Aorta (tissue), 5 donors: ENCODE data around the gene CTBP1. TPM values are rescaled to one million over a fixed set of nuclear protein-coding genes. Genes with fewer than 3 reads are reported as not detected.

ENCODE experiments used
- ATAC-seq: fragments of 200-7000 bp; cut with Tn5 transposase; one replicate; pipeline ENCODE4 v1.9.1; 2022; ENCODE audit warnings: moderate library complexity; ENCODE audit not compliant: low FRiP score
- DNase-seq, 2 donors: peaks; one replicate each; pipeline ENCODE4 v3.0.0-alpha.2; 2020
- H3K27ac ChIP-seq, 2 donors: one replicate each; pipeline ENCODE4 v1.5.1; 2013; ENCODE audit warnings: low read length in 2 of 2, mild to moderate bottlenecking in 2 of 2, moderate library complexity in 2 of 2, control low read depth in 1 of 2, inconsistent platforms in 1 of 2, low read depth in 1 of 2
- H3K27me3 ChIP-seq, 2 donors: one replicate each; pipeline ENCODE4 v1.6.1; 2013; ENCODE audit warnings: control low read depth in 1 of 2, low read length in 1 of 2, mild to moderate bottlenecking in 1 of 2, moderate library complexity in 1 of 2; ENCODE audit not compliant: insufficient read depth in 2 of 2, control insufficient read depth in 1 of 2
- H3K36me3 ChIP-seq, 2 donors: one replicate each; pipeline ENCODE4 v1.6.1; 2013; ENCODE audit warnings: control low read depth in 1 of 2, low read length in 1 of 2, mild to moderate bottlenecking in 1 of 2; ENCODE audit not compliant: insufficient read depth in 2 of 2, control insufficient read depth in 1 of 2
- H3K4me1 ChIP-seq, 2 donors: one replicate each; pipeline ENCODE4 v1.6.1; 2013; ENCODE audit warnings: low read length in 2 of 2, control low read depth in 1 of 2, mild to moderate bottlenecking in 1 of 2, moderate library complexity in 1 of 2; ENCODE audit not compliant: insufficient read depth in 2 of 2, control insufficient read depth in 1 of 2
- H3K4me3 ChIP-seq, 2 donors: one replicate each; pipeline ENCODE4 v1.5.1; 2013; ENCODE audit warnings: low read length in 2 of 2, control low read depth in 1 of 2, mild to moderate bottlenecking in 1 of 2
- H3K9me3 ChIP-seq: one replicate; pipeline ENCODE4 v1.6.1; 2013; ENCODE audit warnings: mild to moderate bottlenecking, low read length; ENCODE audit not compliant: control insufficient read depth
- WGBS, 2 donors: extraction: QIAGEN DNeasy Blood & Tissue Kit; methylation state at CpG; one replicate each; pipeline ENCODE4 v1.1.7; 2013; 5-methylcytosine and 5-hydroxymethylcytosine counted together
- intact Hi-C, 2 donors: fragments of 100-400 bp; cut with DNase I; formaldehyde crosslinking; loops; one replicate each; pipeline versions ENCODE4 v1.14.2 to v1.15.0; 2022
- polyA plus RNA-seq, 2 donors: library from polyadenylated mRNA; stranded (reverse); fragments of 200-250 nt; gene quantifications; one replicate each; pipeline ENCODE4 v1.2.3, GENCODE V29; 2013
- total RNA-seq, 2 donors: library from RNA; stranded (reverse); fragmentation: NEBNext Ultra II Directional; extraction: Animal tissue kit (Norgen Biotek cat#: 25700); gene quantifications; one replicate each; pipeline ENCODE4 v1.2.1, GENCODE V29; 2021
- donor health status: healthy with polysubstance abuse.
- donor health status: Bipolar disorder and iron deficiency.
- donor health status: DM: no; HTN: no; CAD: no.
- donor health status: DM: no; HTN: no; CAD: no.
- donor health status: DM: yes; HTN: yes; CAD: no.

CTBP1 gene
- total and polyA plus RNA-seq, 4 donors = 66.4 to 145 (median 104) TPM

DNA sequence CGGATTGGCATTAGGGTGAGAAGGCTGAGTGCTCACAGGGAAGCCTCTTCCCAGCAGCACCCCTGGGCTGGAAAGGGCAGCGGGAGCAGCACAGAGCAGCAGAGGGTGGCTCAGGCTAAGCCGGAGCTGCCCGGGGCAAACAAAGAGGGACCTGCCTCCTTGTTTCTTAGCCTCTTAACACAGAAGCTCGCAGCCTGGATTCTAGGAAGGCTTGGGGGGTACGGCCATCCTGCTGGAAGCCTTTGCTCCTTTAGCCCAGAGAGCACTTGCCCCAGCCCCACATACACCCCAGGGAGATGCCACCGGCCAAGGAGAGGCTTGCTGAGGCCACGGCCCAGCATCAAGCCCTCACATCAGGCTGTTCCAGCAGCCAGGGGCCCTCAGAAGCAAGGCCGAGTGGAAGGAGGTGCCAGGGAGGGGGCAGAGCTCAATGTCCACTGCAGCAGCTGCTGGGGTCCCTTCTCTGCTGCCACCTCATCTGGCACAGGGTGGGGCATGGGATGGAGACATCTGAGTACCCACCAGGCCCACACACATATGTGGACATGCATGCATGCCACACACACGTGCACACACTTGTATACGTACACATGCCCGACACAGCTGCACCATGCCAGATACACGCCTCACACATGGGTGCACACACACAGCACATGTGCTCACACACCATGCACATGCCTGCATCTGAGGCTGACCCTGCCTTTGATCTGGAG, 56.3 kb downstream of the CTBP1 start:
- intact Hi-C loops = loop anchor here (2.0 to 10.0 kb wide), 2 partner anchors 26 to 52 kb away; partner anchors contain the start of gene CTBP1 (in 1 of the 2)
- H3K4me1 ChIP-seq = no peaks in the 10 kb centered on the region
- H3K9me3 ChIP-seq = no peaks in the 10 kb centered on the region
- H3K36me3 ChIP-seq = no peaks in the 10 kb centered on the region
- DNase-seq (peak; percentile 66 to 79), ATAC-seq (peak; percentile 72)
- H3K27ac ChIP-seq = peak overlapping the region in 1 of 2 donors; percentile 65
- H3K27me3 ChIP-seq = no peaks in the 10 kb centered on the region
- H3K4me3 ChIP-seq = no peak overlapping the region
- WGBS, 2 donors = 8 to 15% methylated on average over 13 of the region's 13 CpGs

DNA sequence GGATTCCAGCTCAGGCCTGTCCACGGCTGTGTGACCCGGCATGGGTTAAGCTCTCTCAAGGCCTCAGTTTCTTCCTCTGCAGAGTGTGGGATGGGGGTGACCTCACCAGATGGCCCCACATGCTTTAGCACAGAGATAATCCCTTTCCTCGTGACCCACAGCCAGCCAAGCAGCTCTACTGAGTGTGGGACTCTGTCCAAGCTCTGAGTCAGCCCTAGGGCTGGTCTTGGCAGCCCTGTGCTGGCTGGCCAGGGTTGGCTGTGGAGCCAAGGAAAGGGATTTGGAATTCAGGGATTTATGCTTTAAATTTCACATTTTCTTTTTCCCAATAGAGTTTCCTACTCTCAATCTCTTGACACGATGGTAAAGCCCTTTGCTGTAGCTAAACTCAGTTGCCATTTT, 56.8 kb downstream of the CTBP1 start:
- Histone ChIP-seq H3K27ac (peak overlapping the region in 1 of 2 donors; percentile 72), H3K9me3 (no peaks in the 10 kb centered on the region), H3K27me3 (no peaks in the 10 kb centered on the region), H3K4me3 (no peak overlapping the region), H3K4me1 (no peaks in the 10 kb centered on the region), H3K36me3 (no peaks in the 10 kb centered on the region)
- intact Hi-C loops = loop anchor here (2.0 to 10.0 kb wide), 2 partner anchors 25 to 53 kb away; partner anchors contain the start of gene CTBP1 (in 1 of the 2)
- WGBS, 2 donors = 0 to 5% methylated on average over 4 of the region's 4 CpGs
- DNase-seq = peak; percentile 92 to 93
- ATAC-seq = peak; percentile 95

DNA sequence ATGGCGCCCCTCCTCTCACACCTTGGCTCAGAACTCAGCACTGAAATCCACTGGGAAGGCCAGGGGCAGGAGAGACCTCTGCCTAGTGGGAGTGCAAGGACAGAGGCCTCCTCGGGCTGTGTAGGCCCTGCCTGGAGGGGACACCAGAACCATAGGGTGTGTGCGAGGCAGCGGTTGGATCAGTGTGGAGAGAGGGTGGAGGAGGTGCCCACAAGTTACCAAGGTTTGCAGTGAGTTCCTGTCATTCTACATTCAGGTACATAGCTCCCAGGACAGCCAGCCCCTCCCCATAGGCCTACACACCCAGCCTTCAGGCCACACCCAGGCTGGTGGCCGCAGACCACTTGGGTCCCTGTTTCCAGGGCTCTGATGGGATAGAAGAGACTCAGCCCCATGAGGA, 57.3 kb downstream of the CTBP1 start:
- no peak for ATAC-seq
- Histone ChIP-seq H3K9me3 (no peaks in the 10 kb centered on the region), H3K36me3 (no peaks in the 10 kb centered on the region), H3K4me3 (no peak overlapping the region), H3K27me3 (no peaks in the 10 kb centered on the region), H3K4me1 (no peaks in the 10 kb centered on the region), H3K27ac (peak overlapping the region in 1 of 2 donors; percentile 72)
- WGBS, 2 donors = 57 to 70% methylated on average over 5 of the region's 5 CpGs
- intact Hi-C loops = loop anchor here (2.0 to 10.0 kb wide), 2 partner anchors 25 to 53 kb away; partner anchors contain the start of gene CTBP1 (in 1 of the 2)
- peak in 1 of 2 donors; percentile 19 for DNase-seq

DNA sequence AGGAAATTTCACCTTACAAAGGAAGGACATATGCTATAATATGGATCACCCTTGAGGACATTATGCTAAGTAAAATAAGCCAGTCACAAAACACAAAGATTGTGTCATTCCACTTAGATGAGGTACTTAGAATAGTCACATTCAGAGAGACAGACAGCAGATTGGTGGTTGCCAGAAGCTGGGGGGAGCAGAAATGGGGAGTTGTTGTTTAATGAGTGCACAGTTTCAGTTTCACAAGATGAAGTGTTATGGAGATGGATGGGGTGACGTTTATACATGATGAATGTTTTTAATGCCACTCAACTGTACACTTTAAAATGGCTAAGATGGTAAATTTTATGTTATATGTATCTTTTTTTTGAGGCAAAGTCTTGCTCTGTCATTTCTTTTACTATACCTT, 61.7 kb downstream of the CTBP1 start:
- Histone ChIP-seq H3K4me3 (no peak overlapping the region), H3K9me3 (no peaks in the 10 kb centered on the region), H3K4me1 (no peaks in the 10 kb centered on the region), H3K36me3 (no peaks in the 10 kb centered on the region), H3K27me3 (no peaks in the 10 kb centered on the region), H3K27ac (no peak overlapping the region)
- peak in 1 of 2 donors; percentile 2 for DNase-seq
- WGBS, 2 donors = 52 to 53% methylated on average over 1 of the region's 1 CpG
- no peak for ATAC-seq
- intact Hi-C loops = no loop called here

DNA sequence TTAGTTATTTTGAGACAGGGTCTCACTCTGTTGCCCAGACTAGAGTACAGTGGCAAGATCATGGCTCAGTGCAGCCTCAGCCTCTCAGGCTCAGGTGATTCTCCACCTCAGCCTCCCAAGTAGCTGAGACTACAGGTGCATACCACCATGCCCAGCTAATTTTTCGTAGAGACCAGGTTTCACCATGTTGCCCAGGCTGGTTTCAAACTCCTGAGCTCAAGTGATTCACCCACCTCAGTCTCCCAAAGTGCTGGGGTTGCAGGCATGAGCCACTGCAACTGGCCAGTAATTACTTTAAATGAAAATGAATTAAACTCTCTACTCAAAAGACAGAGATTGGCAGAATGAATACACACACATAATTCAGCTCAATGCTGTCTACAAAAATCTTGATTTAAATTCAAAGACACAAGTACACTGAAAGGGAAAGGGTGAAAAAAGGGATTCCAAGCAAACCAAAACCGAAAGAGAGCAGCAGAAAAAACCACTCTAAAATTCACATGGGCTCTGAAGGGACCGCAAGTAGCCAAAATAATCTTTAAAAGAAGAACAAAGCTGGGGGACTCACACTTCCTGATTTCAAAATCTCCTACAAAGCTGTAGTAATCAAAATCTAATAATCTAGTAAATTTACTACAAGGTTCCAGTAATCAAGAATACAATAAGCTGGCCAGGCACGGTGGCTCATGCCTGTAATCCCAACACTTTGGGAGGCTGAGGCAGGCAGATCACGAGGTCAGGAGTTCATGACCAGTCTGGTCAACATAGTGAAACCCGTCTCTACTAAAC, 64.8 kb downstream of the CTBP1 start:
- no peak overlapping the region for H3K4me3 ChIP-seq

DNA sequence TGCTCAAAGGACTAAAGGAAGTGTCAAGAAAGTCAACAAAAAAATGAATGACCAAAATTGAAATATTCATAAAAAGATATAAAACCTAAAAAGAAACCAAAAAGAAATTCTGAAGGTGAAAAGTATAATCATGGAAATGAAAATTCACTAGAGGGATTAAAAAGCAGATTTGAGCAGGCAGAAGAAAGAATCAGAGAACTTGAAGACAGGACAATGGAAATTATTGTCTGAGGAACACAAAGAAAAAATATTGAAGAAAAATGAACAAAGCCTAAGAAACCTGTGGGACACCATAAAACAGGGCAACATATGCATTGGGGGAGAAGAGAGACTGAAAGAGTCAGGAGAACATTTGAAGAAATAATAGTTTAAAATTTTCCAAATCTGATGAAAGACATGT, 66.6 kb downstream of the CTBP1 start:
- no peaks in the 10 kb centered on the region for H3K9me3 ChIP-seq
- intact Hi-C loops = no loop called here
- no peaks in the 10 kb centered on the region for H3K4me1 ChIP-seq
- ATAC-seq = no peak
- no peak overlapping the region for H3K4me3 ChIP-seq
- no peaks in the 10 kb centered on the region for H3K36me3 ChIP-seq
- H3K27ac ChIP-seq = no peak overlapping the region
- DNase-seq = no peak
- no peaks in the 10 kb centered on the region for H3K27me3 ChIP-seq

More for the DNA sequence above, 64.8 kb downstream of the CTBP1 start:
- DNase-seq (peak in 1 of 2 donors; percentile 29), ATAC-seq (no peak)
- Histone ChIP-seq H3K27ac (no peak overlapping the region), H3K27me3 (no peaks in the 10 kb centered on the region), H3K4me1 (no peaks in the 10 kb centered on the region), H3K36me3 (no peaks in the 10 kb centered on the region), H3K9me3 (no peaks in the 10 kb centered on the region)
- intact Hi-C loops = no loop called here
- 69% methylated on average over 6 of the region's 6 CpGs for whole genome bisulfite sequencing, 2 donors

DNA sequence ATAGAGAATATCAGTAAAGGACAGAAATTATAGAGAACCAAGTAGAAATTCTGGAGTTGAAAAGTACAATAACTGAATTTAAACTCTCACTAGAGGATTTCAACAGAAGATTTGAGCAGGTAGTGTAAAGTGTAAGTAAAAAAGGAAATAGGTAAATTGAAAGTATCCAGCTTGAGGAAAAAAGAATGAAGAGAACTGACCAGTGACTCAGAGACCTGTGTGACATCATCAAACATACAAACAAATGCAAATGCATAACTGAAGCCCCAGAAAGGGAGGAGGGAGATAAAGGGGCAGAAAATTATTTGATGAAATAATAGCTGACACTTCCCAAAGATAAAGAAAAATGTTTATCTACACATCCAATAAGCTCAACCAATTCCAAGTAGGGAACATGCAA, 68.3 kb downstream of the CTBP1 start:
- DNase-seq (no peak), ATAC-seq (no peak)
- no peaks in the 10 kb centered on the region for H3K27me3 ChIP-seq
- H3K27ac ChIP-seq = no peak overlapping the region
- H3K9me3 ChIP-seq = no peaks in the 10 kb centered on the region
- H3K36me3 ChIP-seq = no peaks in the 10 kb centered on the region
- H3K4me3 ChIP-seq = no peak overlapping the region
- intact Hi-C loops = no loop called here
- no peaks in the 10 kb centered on the region for H3K4me1 ChIP-seq

DNA sequence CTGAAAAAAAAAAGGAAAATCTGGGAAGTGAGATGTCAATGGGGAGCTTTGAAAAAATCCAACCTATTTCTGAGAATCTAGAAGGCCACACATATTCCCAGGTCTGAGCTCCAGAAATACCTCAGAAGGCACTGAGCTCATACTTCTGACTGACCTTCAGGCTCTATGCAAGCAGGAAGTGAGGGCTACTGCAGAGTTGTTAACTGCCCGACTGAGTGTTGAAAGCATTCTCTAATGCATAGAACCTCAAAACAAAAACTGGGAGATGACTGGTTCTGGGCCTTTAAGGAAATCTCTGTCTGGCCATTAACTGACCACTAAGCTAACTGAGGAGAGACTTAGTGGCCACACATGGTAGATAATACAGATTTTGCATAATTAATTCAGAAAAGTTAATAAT, 69.0 kb downstream of the CTBP1 start:
- WGBS, 2 donors = 93 to 95% methylated on average over 1 of the region's 1 CpG
- Histone ChIP-seq H3K4me3 (no peak overlapping the region), H3K27me3 (no peaks in the 10 kb centered on the region), H3K4me1 (no peaks in the 10 kb centered on the region), H3K27ac (no peak overlapping the region), H3K36me3 (no peaks in the 10 kb centered on the region), H3K9me3 (no peaks in the 10 kb centered on the region)
- DNase-seq (no peak), ATAC-seq (no peak)
- intact Hi-C loops = no loop called here

DNA sequence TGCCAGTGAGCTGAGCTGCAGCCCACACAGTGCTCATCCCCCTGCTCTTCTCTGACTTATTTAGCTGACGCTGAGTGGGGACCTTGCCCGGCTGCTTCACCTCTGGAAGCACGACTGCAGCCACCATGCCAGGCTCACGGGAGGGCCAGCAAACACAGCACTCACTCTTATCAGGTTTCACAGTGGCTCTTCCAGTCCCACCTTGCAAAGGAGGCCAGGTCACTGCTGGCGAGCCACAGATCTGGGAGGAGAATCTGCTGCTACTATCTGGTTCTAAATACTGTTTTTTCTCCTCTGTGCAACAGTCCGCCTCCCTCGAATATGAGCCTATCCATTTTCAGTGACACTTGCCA, 69.9 kb downstream of the CTBP1 start:
- no peak for ATAC-seq
- no peaks in the 10 kb centered on the region for H3K4me1 ChIP-seq
- H3K36me3 ChIP-seq = no peaks in the 10 kb centered on the region
- no peaks in the 10 kb centered on the region for H3K9me3 ChIP-seq
- no peak overlapping the region for H3K27ac ChIP-seq
- H3K27me3 ChIP-seq = no peaks in the 10 kb centered on the region
- no peak overlapping the region for H3K4me3 ChIP-seq
- intact Hi-C loops = no loop called here
- 82 to 85% methylated on average over 7 of the region's 7 CpGs for WGBS, 2 donors
- no peak for DNase-seq
